WI38 (cell line): Measurements from ENCODE around the gene ENKUR.

Experiments
- H3K4me3 ChIP-seq: 2 replicates; pipeline ENCODE4 v1.5.1; 2011; ENCODE audit warnings: low read depth, mild to moderate bottlenecking, control low read depth, low read length
- TF ChIP-seq, protein P1 (sequence below): IDR thresholded peaks from 2 replicates; pipeline ENCODE4 v1.5.1; 2012; ENCODE audit warnings: low read depth, mild to moderate bottlenecking, control low read depth, low read length

Gene ENKUR

DNA sequence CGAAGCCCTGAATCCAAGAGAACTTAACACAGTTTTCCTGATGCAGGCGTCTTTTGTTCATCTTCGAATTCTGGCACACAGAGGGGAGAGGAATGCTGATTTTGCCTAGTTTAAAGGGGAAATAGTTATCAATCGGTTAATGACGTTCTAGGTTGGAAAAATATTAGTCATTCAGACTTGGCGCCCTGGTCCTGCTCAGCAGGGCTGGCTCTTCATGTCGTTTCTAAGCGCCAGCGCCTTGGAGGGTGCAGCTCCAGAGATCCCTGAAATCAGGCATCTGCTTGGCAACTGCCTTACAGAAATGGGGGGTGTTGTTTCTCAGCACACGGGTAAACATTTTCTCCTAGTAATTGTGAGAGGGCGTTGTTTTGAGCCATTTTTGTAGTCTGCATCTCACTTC lies 62.3 kb downstream of the ENKUR start:
- TF ChIP-seq, protein P1, sequence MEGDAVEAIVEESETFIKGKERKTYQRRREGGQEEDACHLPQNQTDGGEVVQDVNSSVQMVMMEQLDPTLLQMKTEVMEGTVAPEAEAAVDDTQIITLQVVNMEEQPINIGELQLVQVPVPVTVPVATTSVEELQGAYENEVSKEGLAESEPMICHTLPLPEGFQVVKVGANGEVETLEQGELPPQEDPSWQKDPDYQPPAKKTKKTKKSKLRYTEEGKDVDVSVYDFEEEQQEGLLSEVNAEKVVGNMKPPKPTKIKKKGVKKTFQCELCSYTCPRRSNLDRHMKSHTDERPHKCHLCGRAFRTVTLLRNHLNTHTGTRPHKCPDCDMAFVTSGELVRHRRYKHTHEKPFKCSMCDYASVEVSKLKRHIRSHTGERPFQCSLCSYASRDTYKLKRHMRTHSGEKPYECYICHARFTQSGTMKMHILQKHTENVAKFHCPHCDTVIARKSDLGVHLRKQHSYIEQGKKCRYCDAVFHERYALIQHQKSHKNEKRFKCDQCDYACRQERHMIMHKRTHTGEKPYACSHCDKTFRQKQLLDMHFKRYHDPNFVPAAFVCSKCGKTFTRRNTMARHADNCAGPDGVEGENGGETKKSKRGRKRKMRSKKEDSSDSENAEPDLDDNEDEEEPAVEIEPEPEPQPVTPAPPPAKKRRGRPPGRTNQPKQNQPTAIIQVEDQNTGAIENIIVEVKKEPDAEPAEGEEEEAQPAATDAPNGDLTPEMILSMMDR: no peak
- no peak overlapping the region for H3K4me3 ChIP-seq

DNA sequence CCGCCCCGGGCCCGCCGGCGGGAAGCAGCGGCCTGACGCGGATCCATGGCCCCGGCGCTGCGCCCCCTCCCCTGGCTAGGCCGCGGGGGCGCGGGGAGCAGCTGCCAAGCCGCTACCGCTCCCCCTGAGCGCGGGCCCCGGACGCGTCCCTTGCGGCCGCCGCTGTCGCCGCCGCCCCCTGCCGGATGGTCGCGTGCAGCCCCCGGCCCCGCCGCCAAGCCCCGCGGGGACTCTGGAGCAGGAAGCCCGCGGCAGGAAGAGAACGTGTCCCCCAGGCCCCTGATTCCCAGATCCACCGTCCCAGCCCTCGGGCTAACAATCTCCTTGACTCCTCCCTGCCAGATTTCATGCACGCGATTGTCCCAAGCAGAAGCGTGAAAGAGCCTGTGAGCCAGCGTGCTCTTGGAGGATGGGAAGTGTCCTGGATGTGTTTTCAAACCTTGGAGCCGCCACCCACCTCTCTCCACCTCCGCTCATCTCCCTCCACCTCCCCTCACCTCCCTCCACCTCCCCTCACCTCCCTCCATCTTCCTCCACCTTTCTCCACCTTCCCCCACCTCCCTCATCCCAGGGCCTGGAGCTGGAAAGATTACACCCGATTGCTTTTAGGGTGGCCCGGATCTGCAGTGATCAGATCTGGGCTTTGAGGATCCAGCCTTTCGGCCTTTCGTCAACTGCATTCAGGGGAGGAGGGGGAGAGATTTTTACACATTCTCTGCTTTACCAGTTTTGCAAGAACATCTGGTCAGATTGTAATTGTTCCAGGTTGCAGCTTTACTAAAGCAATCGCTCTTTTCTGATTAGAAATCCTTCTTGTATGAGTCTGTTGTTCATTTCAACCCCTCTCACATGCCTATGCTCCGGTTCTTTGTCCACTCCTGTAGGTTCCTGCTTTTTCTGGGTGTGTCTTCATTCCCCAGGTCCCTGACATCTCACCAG lies 63.0 kb downstream of the ENKUR start:
- TF ChIP-seq, protein P1: 0 out of 2 replicates have a peak, but pooled peaks have one; percentile 7
- H3K4me3 ChIP-seq: peak overlapping the region; percentile 55

DNA sequence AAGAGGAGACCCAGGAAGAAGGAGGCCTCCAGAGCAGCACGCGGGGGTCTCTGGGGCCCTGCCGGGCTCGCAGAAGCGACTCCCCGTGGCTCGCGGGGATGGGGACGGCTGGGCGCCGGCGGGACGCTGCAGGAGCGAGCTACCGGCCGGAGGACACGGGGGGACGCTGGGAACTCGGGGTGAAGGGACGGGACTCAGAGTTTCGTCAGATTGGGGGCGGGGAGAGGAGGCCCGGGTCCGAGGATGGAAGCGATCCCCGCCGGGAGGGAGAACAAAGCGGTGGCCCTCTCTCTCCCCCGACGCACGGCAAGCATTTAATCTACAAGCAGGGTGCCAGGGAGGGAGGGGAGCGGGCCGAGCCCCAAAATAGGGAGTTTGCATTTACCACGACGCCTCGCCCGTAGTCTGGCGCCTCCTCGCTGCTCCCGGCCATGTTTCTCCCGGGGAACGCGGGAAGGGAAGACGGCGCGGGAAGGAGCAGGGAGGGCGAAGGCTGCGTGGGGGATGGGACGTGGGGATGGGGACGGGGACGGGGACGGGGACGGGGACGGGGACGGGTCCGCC lies 63.7 kb downstream of the ENKUR start, which contains the start of gene PRTFDC1:
Gene PRTFDC1, minus strand, starts transcription at position 464 of the 564 bp plus-strand sequence. Its CDS starts 31 bp downstream, at position 433.
- peak within 1 kb of the TSS; percentile 55 for H3K4me3 ChIP-seq
- TF ChIP-seq, protein P1: no peak

DNA sequence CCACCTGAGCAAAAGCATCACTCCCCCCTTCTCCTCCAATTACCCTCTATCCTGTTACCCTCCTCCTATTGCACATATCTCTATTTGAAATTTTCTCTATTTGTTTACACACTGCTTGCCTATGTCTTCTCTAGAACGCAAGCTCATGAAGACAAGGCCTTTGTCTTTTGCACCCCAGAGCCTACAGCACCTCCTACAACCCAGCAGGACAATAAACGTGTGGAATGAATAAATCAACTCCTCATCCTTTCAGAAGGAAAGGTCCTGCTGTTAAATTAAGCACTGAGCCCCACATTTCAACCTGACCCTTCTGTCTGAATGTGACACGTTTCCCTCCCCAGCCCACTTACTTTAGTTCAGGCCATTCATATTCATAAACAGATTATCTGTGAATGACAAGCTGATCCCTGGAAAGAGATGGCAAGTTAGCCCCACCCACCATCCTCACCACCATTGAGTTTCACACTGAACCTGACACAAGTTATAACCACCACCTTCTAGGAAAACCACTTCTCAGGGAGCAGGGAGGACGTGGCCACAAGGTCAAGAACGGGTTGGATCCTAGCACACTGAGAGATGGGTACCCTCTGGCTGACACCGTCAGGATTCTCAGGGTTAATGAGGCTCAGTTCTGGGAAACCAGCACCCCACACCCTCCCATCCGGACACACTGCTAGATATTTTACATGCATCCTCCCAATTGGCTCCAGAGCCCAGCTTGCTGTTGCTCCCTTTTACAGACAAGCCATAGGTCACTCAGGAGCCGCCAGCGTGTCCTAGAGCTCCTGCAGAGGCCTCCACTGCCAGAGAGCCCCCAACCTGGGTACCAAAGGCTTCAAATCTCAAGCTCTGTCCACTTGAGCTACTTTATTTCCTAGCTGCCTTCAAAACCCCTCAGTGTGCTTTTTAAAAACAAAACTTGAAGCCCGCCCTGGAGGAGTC lies 64.5 kb downstream of the ENKUR start:
- TF ChIP-seq, protein P1: no peak
- peak overlapping the region; percentile 55; the same call in 1 of the 2 replicates for H3K4me3 ChIP-seq

DNA sequence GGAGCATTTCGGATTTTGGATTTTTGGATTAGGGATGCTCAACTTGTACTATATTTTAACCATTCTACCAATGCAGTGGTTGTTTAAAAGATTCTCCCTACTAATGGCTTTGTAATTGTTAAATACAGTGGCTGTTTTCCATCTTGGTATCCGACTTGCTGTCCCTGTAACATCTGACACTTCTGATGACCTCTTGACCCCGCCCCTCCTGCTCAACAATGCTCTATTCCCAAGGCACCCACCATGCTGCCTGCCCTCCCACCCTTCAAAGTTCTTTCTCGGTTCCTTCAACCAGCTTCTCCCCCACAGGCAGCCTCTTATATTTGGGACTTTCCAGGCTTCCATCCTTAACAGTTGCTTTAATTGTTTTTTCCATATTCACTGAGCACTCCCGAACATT lies 65.5 kb downstream of the ENKUR start:
- TF ChIP-seq, protein P1: no peak
- no peak overlapping the region for H3K4me3 ChIP-seq

DNA sequence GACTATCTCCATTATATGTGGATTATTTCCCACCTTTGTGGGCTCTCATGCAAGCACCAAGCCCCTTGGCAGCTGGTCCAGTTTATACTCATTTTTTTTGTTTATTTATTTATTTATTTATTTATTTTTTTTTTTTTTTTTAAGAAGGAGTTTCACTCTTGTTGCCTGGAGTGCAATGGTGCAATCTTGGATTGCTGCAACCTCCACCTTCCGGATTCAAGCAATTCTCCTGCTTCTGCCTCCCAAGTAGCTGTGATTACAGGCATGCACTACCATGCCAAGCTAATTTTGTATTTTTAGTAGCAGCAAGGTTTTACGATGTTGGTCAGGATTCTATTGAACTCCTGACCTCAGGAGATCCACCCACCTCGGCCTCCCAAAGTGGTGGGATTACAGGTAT lies 66.3 kb downstream of the ENKUR start:
- H3K4me3 ChIP-seq: no peak overlapping the region
- TF ChIP-seq, protein P1: no peak
